Psoas muscle (tissue), 8 donors: Measurements from ENCODE around the gene NPRL2. TPM values are rescaled to one million over a fixed set of nuclear protein-coding genes. Genes with fewer than 3 reads are reported as not detected.

Experiments used
- ATAC-seq, 4 donors: fragments of 200-7000 bp; cut with Tn5 transposase; one replicate each; pipeline ENCODE4 v1.9.1; 2020; ENCODE audit warnings: moderate library complexity in 3 of 4, mild to moderate bottlenecking in 2 of 4
- DNase-seq, 2 donors: peaks; one replicate each; pipeline ENCODE4 v3.0.0-alpha.2; 2020
- H3K27ac ChIP-seq: fragments of 200-600 bp; one replicate; pipeline ENCODE4 v1.8.0; 2022
- H3K27me3 ChIP-seq, 3 donors: fragments of 200-600 bp in 1 of 3; one replicate each; pipeline versions ENCODE4 v1.6.1 to v1.8.0; 2013 to 2022; ENCODE audit warnings: low read length in 2 of 3, mild to moderate bottlenecking in 2 of 3, moderate library complexity in 1 of 3; ENCODE audit not compliant: insufficient read depth in 3 of 3
- H3K36me3 ChIP-seq, 2 donors: fragments of 200-600 bp in 1 of 2; one replicate each; pipeline versions ENCODE4 v1.6.1 to v1.8.0; 2013 to 2022; ENCODE audit warnings: low read depth in 1 of 2, mild to moderate bottlenecking in 1 of 2, moderate library complexity in 1 of 2; ENCODE audit not compliant: insufficient read depth in 1 of 2
- H3K4me1 ChIP-seq: fragments of 200-600 bp; one replicate; pipeline ENCODE4 v1.8.0; 2022
- H3K4me3 ChIP-seq: fragments of 200-600 bp; one replicate; pipeline ENCODE4 v1.8.0; 2022; ENCODE audit warnings: mild to moderate bottlenecking
- H3K9me3 ChIP-seq: fragments of 200-600 bp; one replicate; pipeline ENCODE4 v1.8.0; 2022
- WGBS, 3 donors: extraction: QIAGEN DNeasy Blood & Tissue Kit; methylation state at CpG; one replicate each; pipeline versions ENCODE4 v1.1.6 to v1.1.7; 2013; 5-methylcytosine and 5-hydroxymethylcytosine counted together
- intact Hi-C, 2 donors: fragments of 100-400 bp; cut with DNase I; formaldehyde crosslinking; loops; one replicate each; pipeline versions ENCODE4 v1.11.0 to v1.14.2; 2022
- polyA plus RNA-seq, 3 donors: library from polyadenylated mRNA; stranded (reverse); fragments of 200-250 nt; gene quantifications; one replicate each; pipeline ENCODE4 v1.2.3, GENCODE V29; 2013
- total RNA-seq, 4 donors: library from RNA; stranded (reverse); fragmentation: NEBNext Ultra II Directional in 2 of 4; extraction: Animal tissue kit (Norgen Biotek cat#: 25700) in 2 of 4; gene quantifications; one replicate each; pipeline versions ENCODE4 v1.2.1 to v1.2.4, GENCODE V29; 2021 to 2023
- TF ChIP-seq, protein P1 (sequence below): fragments of 200-600 bp; IDR thresholded peaks from one replicate; pipeline ENCODE4 v1.8.0; 2022; ENCODE audit warnings: antibody characterized with exemption
- donor health status: healthy with polysubstance abuse.
- donor health status: DM: no; HTN: no; CAD: no; lungs with moderate emphysema.
- donor health status: Bipolar disorder and iron deficiency.
- donor health status: healthy.
- donor health status: DM: yes; HTN: yes; CAD: no.
- donor health status: DM: no; HTN: no; CAD: no.
- donor health status: DM: no; HTN: no; CAD: no.
- donor health status: DM: yes; HTN: yes; CAD: no.

Gene NPRL2
- total and polyA plus RNA-seq, 7 donors = 16.1 to 36.6 (median 21.6) TPM

DNA sequence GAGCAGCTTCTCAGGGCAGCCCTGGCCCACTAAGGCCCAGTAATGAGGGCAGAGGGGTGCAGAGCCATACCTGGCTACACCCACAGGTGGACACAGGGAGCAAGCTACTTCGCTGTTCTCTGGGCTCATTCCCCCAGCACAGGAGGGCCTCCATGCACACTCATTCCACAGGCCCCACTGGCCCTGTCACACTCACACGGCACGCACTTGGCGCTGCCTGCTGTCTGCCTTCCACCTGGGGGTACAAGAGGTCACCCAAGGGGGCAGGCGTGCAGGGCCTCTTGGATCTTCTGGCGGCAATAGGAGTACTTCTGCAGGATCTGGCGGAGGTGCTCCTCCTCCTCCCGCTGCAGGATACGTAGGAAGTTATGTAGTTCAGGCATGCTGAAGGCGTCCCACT, 20.2 kb downstream of the NPRL2 start:
- H3K27ac ChIP-seq = no peak overlapping the region
- WGBS, 3 donors = 88 to 91% (median 89%) methylated on average over 10 of the region's 10 CpGs
- H3K36me3 ChIP-seq = peaks cover 3 to 55% of the 10 kb centered on the region in 2 donors
- ATAC-seq = no peak
- peaks cover 36% of the 10 kb centered on the region for H3K4me1 ChIP-seq
- TF ChIP-seq, protein P1, sequence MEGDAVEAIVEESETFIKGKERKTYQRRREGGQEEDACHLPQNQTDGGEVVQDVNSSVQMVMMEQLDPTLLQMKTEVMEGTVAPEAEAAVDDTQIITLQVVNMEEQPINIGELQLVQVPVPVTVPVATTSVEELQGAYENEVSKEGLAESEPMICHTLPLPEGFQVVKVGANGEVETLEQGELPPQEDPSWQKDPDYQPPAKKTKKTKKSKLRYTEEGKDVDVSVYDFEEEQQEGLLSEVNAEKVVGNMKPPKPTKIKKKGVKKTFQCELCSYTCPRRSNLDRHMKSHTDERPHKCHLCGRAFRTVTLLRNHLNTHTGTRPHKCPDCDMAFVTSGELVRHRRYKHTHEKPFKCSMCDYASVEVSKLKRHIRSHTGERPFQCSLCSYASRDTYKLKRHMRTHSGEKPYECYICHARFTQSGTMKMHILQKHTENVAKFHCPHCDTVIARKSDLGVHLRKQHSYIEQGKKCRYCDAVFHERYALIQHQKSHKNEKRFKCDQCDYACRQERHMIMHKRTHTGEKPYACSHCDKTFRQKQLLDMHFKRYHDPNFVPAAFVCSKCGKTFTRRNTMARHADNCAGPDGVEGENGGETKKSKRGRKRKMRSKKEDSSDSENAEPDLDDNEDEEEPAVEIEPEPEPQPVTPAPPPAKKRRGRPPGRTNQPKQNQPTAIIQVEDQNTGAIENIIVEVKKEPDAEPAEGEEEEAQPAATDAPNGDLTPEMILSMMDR = no peak
- intact Hi-C loops = no loop called here
- DNase-seq = peak in 1 of 2 donors; percentile 54
- no peak overlapping the region for H3K4me3 ChIP-seq
- no peaks in the 10 kb centered on the region for H3K9me3 ChIP-seq
- H3K27me3 ChIP-seq = no peaks in the 10 kb centered on the region

DNA sequence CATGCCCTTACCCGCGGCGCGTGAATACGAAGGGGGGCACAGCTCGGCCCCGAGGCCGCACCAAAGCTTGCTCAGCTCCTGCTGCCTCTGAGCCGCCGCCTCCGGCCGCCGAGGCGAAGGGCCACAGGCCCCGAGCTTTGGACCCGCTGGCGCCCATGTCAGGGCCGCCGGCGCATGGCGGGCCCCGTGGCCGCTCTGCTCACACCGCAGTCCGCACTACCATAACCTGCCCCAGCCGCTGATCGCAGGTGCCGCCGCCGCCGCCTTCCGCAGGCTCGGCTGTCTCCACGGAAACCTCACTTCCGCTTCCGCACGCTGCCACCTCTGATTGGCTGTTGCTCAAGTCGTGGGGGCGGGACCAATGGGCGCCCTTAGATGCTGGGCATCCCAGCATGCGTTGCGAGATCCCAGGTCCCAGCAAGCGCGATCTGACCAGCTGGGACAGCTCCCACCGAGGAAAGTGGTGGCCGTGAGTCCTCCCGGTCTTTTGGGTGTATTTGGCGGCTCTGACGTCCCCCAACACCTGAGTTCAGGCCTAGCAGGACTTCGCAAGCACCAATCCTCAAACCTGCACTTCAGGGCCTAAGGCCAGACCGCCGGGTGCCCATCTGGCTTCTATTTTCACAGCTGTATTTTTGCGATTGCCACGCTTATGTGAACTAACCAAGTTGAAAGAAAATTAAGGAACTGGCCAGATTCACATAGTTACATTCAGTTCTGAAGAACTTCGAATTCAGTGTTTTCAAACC, 22.5 kb downstream of the NPRL2 start, which contains the start of gene TUSC2:
TSS of gene TUSC2 (minus strand) at position 281 of the 749 bp plus-strand sequence. CDS start at position 157, 124 bp downstream.
- Histone ChIP-seq H3K27ac (peak within 1 kb of the TSS; percentile 95), H3K27me3 (no peaks in the 10 kb centered on the region), H3K4me3 (peak within 1 kb of the TSS; percentile 100), H3K4me1 (peaks cover 31% of the 10 kb centered on the region), H3K9me3 (no peaks in the 10 kb centered on the region), H3K36me3 (peaks cover 3 to 60% of the 10 kb centered on the region in 2 donors)
- intact Hi-C loops = loop anchor here in 1 of 2 donors (2.0 to 5.0 kb wide), 2 partner anchors 66 to 133 kb away; no protein-coding TSS in a partner anchor
- TF ChIP-seq, protein P1 = no peak
- ATAC-seq = peak; percentile 92 to 94 (median 93)
- 1 to 2% (median 1%) methylated on average over 34 to 55 of the region's 55 CpGs for WGBS, 3 donors
- peak; percentile 98 for DNase-seq

DNA sequence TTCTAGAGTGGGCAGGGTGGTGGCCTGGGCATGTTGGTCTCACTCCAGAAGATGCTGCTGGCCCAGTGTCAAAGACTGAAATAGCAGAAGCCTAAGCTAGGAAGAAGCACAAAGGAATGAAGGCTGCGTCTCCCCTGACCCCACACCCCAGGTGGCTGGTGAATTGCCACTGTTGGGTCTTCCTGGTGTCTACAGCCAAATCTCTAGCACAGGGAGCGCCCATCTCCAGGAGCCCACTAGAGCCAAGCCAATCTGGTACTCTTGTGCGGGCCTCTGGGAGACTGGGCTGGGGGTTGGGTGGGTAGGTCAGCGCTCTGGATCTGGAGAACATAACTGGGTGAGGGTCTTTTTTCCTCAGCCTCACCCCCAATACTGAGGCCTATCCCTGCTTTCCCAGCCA, 23.4 kb downstream of the NPRL2 start:
- Histone ChIP-seq H3K27ac (peak overlapping the region; percentile 95), H3K4me1 (peaks cover 29% of the 10 kb centered on the region), H3K27me3 (no peaks in the 10 kb centered on the region), H3K36me3 (peaks cover 3 to 55% of the 10 kb centered on the region in 2 donors), H3K9me3 (no peaks in the 10 kb centered on the region), H3K4me3 (peak overlapping the region; percentile 100)
- peak in 1 of 2 donors; percentile 10 for DNase-seq
- 52 to 63% (median 56%) methylated on average over 4 of the region's 4 CpGs for WGBS, 3 donors
- ATAC-seq = no peak
- TF ChIP-seq, protein P1 = no peak
- intact Hi-C loops = loop anchor here in 1 of 2 donors (5.0 kb wide), 1 partner anchor 65 kb away; no protein-coding TSS in a partner anchor

DNA sequence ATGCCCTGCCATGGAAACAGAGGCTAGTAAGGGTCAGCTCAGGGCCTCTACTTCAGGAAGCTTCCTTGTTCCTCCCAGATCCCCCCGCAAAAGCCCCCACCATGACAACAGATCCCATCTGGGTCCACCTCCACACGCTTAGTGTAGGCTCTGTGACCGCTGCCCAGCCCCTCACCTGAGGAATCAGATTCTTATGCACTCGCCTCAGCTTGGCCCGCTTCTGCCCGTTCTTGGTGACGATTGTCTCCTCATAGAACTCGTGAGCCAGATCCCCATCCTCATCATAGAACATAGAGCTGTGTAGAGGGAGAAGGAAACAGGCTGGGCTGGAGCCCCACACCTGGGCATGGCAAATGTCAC, 24.4 kb downstream of the NPRL2 start:
- Histone ChIP-seq H3K9me3 (no peaks in the 10 kb centered on the region), H3K27me3 (no peaks in the 10 kb centered on the region), H3K4me3 (no peak overlapping the region), H3K36me3 (peaks cover 0 to 46% of the 10 kb centered on the region in 2 donors), H3K27ac (no peak overlapping the region), H3K4me1 (peaks cover 31% of the 10 kb centered on the region)
- intact Hi-C loops = loop anchor here in 1 of 2 donors (5.0 kb wide), 1 partner anchor 64 kb away; no protein-coding TSS in a partner anchor
- ATAC-seq (no peak), DNase-seq (peak in 1 of 2 donors; percentile 7)
- TF ChIP-seq, protein P1 = no peak
- 88 to 93% (median 89%) methylated on average over 8 of the region's 8 CpGs for WGBS, 3 donors
